HG02759 (cell line): Measurements from ENCODE around the gene TSPAN4.
A peak's percentile ranks its signal among the peaks of the same experiment; 100 is the strongest.

ENCODE experiments used
- ATAC-seq: cut with Tn5 transposase; IDR thresholded peaks from one replicate; pipeline ENCODE4 v1.9.1; 2021; ENCODE audit warnings: mild to moderate bottlenecking, moderate library complexity; ENCODE audit not compliant: unreplicated experiment

Gene TSPAN4

DNA sequence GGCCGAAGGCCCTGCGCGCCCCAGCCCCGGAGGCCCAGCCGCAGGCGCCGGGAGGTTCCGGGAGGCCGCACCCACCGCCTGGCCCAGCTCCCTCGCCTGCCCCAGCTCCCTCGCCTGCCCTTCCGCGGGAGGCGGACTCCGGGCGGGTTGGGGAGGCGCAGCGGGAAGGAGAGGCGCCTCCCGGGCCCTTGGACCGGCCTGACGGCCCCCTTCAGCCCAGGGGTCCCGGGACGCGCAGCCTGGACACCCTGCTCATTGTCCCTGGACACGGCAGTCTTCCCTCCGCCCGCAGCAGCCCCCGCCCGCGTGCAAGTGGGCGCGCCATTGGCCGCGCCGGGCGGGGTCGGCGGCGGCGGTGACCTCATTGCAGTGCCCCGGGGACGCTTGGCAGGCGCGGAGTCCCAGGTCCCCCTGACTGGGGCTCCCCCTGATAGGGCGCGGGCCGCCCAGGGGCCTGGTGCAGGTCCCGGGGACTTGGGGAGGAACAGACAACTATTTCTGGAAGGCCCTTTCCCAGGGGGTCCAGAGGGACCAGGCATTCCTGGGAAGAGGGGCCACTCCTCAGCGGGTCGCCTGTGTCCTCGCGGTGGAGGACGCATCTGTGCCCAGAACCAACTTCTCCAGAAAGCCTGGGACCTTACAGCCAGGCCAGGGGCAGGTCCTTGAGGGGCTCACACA lies 9.4 kb upstream of the TSPAN4 start:
- ATAC-seq, result no peak

DNA sequence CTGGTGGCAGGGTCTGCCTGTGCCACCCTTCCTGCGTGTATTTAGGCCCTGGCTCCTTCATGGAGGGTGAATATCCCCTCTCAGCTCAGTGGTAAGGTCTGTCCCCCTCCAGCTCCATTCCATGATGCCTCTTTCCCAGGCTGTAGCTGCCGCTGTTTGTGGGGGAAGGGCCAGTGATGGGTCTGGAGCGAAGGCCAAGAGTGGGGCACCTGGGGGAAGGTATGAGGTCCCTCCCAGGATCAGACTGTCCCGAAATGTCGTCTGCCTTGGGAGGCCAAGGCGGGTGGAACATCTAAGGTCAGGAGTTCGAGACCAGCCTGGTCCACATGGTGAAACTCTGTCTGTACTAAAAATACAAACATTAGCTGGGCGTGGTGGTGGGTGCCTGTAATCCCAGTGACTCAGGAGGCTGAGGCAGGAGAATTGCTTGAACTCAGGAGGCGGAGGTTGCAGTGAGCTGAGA lies 8.8 kb upstream of the TSPAN4 start:
- no peak for ATAC-seq

DNA sequence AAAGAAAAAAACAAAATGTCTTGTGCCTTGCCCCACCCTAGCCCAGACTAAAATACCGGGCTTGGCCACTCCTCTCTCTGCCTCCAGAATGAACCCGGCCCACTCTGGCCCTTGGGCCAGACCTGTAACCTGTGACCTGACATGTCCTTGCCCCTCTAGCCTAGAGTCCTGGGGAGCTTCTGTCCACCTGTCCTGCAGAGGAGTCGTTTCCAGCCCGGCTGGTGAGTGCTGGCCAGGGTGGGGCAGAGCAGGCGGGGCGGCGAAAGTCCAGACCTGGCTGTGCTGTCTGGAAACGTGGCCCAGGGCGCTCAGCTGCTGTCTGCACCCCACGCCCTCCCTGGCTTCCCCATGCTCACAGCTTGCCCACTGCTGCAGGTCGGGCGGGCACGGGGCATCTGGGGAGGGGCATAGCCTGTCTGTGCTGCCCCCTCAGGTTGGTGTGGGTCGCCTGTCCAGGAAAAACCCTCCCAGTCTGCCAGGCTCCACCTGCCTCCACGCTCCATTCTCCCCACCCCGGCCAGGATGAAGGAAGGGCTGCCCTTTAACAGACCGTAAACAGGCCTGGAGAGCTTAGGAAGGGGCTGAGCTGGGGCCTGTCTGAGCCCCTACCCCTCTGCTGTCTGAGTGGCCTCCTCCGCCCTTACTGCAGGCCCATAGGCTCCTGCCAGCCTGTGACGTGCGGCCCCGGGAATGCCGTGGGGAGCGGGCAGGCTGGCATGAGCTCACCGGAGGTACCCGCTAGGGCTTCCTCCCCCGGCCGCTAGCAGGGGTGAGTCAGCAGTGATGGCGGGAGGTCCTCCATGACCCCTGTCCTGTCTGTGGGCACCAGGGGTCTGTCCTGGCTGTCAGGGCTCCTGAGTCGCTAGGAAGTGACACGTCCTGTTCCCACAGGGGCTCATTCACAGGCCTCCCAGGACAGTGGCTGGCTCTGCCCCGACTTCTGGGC lies 8.0 kb upstream of the TSPAN4 start:
- no peak for ATAC-seq

DNA sequence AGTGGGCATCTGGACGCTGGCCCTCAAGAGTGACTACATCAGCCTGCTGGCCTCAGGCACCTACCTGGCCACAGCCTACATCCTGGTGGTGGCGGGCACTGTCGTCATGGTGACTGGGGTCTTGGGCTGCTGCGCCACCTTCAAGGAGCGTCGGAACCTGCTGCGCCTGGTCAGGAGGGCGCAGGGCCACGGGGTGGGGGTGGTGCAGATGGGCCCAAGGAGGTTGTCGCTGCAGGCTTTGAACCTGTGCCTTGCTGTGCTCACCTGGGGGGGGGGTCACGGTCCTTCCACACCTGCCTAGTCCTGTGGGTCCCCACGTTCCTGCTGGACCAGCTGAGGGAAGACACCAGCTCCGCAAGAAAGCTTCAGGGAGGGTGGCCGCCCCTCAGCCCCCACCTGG lies 6.4 kb upstream of the TSPAN4 start:
- ATAC-seq, result no peak

GRCh38 chr11:836700-837099 lies 6.0 kb upstream of the TSPAN4 start:
- ATAC-seq, result no peak

DNA sequence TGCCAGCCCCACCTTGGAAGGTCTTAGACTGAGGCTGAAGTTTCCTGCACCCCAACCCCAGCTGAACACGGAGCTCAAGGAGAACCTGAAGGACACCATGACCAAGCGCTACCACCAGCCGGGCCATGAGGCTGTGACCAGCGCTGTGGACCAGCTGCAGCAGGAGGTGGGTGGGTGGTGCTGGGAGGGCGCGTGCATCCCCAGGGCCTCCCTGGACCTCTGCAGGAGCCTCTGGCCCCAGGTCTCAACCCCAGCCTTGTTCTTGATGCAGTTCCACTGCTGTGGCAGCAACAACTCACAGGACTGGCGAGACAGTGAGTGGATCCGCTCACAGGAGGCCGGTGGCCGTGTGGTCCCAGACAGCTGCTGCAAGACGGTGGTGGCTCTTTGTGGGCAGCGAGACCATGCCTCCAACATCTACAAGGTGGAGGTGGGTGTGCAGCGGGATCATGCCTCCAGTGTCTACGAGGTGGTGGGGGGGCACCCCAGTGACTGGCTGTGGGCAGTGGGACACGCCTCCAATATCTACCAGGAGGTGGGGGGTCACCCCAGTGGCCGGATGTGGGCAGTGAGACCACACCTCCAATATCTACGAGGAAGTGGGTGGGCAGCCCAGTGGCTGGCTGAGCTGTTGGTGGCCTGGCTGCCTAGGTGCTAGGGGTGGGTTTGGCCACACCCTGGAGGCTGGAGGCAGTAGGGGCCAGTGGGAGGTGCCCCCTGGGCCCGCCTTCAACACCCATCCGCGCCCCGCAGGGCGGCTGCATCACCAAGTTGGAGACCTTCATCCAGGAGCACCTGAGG lies 5.3 kb upstream of the TSPAN4 start:
- no peak for ATAC-seq

DNA sequence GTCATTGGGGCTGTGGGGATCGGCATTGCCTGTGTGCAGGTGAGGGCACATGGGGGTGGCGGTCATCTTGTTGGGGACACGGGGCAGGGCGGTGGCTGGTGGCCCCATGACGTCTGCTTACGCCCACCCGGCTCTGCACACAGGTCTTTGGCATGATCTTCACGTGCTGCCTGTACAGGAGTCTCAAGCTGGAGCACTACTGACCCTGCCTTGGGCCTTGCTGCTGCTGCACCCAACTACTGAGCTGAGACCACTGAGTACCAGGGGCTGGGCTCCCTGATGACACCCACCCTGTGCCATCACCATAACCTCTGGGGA lies 4.7 kb upstream of the TSPAN4 start:
- ATAC-seq, result no peak

GRCh38 chr11:838441-839279 lies 4.0 kb upstream of the TSPAN4 start:
- no peak for ATAC-seq

GRCh38 chr11:839280-839623 lies 3.4 kb upstream of the TSPAN4 start:
- no peak for ATAC-seq

- no peak for ATAC-seq
These were observed 2.6 kb upstream of the TSPAN4 start for GRCh38 chr11:839875-840617.

DNA sequence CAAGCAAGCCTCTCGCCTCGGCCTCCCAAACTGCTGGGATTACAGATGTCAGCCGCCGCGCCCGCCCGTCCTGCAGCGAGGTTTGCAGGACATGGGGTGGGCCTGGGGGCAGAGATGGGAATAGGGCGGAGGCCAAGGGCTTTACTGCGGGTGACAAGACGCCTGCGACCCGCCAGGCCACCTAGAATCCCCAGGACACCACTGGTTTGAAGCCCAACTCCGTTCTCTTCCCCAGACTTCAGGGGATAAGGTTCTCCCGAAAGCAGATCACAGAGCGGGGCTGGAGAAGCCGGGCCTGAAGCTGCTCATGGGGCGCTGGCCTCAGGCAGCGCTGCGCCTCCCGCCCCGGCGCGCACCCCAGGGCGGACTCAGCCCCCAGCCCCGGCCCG lies 677 bp upstream of the TSPAN4 start:
- ATAC-seq, result peak; percentile 22

GRCh38 chr11:843086-843734 lies 558 bp downstream of the TSPAN4 start:
- ATAC-seq, result no peak

- ATAC-seq, result no peak
These were observed 1.4 kb downstream of the TSPAN4 start for GRCh38 chr11:843818-844692.

DNA sequence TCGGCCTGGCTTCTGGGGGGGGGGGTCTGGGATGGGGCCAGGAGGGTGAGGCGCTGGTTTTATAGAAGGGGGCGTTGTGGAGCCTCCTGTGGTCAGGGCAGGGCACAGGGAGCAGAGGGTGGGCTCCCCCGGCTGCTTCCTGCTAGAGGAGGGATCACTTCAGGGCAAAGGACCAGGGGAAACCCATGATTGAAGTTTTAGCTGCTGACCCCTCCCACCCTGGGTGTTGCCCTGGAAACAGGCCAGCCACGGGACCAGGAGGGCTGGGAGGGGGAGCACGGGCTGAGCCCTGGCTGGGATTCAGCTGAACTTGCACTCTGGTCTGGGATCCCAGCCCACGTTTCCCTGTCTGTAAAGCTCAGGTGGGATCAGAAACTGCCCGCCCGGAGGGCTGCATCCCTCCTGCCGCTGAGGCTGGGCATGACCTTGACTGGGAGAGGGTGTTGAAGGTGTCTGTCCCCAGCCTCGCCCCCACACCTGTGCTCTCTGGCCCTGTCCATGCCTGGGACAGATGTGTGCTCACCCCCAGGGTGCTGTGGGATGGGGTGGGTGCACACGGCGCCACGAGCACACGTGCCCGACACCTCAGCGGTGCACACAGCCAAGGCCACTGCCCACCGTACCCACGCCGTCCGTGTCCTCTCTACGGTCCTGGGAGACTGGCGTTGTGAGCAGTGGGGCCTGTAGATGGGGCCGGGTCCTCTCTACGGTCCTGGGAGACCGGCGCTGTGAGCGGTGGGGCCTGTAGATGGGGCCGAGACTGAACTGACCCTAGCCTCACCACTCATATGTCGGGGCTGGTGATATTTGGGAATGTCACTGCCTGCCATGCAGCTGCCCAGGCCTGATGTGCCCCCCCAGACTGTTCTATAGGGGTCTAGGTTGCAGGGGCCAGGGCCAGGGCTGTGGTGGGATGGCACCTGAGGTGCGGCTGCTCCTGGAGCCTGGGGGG lies 2.3 kb downstream of the TSPAN4 start:
- no peak for ATAC-seq

- ATAC-seq, result no peak
These were observed 3.3 kb downstream of the TSPAN4 start for GRCh38 chr11:845872-846495.

DNA sequence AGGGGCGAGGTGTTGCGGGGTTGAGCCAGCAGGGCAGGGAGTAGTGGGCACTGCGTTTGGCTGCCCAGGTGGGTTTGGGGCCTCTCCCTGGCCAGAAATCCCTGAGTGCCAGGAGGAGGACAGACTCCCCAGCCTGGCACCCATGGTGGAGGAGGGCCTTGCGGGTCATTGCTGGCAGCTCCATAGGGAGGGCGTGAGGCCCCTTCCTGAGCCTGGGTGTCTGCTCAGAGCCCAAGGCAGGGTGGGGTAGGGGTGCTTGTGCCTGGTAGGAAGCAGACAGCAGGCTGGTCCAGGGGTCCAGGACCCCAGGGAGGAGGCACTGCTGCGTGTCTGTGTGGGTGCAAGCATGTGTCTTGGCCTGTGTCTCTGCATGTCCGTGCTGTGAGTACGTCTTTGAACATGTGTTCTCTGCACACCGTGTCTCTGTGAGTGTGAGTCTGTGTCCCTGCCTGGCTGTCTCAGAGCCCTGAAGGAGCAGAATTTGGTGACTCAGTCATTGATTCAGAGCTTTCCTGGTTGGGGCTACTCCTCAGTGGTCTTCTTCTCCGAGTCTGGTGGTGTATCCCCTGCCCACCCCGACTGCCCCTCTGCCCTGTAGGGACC lies 3.9 kb downstream of the TSPAN4 start:
- ATAC-seq, result no peak

- no peak for ATAC-seq
These were observed 5.2 kb downstream of the TSPAN4 start for GRCh38 chr11:847876-848275.
